Right renal pelvis (tissue), 4 donors: ENCODE data around the gene REEP2. TPM values are rescaled to one million over a fixed set of nuclear protein-coding genes. Genes with fewer than 3 reads are reported as not detected.
"Not testable (repeated sequence)": the region's sequence is repeated elsewhere in the genome, so short reads cannot be mapped to it uniquely, and the experiment has no call there.

ENCODE experiments used
- DNase-seq, 4 donors: peaks; one replicate each; pipeline ENCODE4 v3.0.0-alpha.2; 2013; ENCODE audit warnings: low read depth in 4 of 4, low spot score in 3 of 4, missing footprints in 1 of 4
- polyA plus RNA-seq, 4 donors: library from polyadenylated mRNA; unstranded; fragments of 120-200 nt; gene quantifications; one replicate each; pipeline ENCODE4 v1.2.1, GENCODE V29; 2013; ENCODE audit not compliant: insufficient read length in 4 of 4

Gene REEP2
- polyA plus RNA-seq, 4 donors: 7.7 to 12.9 (median 10.2) TPM

GRCh38 chr5:138465261-138466124 lies 26.6 kb downstream of the REEP2 start, which contains the start of gene EGR1:
Gene EGR1, plus strand, starts transcription at chr5:138465479. Its CDS starts 283 bp downstream, at chr5:138465762.
- DNase-seq: peak; percentile 87 to 92 (median 90)

GRCh38 chr5:138466125-138466899 lies 27.5 kb downstream of the REEP2 start:
- no peak for DNase-seq

GRCh38 chr5:138466900-138467710 lies 28.2 kb downstream of the REEP2 start:
- DNase-seq: no peak

GRCh38 chr5:138467711-138468132 lies 28.9 kb downstream of the REEP2 start:
- no peak for DNase-seq

DNA sequence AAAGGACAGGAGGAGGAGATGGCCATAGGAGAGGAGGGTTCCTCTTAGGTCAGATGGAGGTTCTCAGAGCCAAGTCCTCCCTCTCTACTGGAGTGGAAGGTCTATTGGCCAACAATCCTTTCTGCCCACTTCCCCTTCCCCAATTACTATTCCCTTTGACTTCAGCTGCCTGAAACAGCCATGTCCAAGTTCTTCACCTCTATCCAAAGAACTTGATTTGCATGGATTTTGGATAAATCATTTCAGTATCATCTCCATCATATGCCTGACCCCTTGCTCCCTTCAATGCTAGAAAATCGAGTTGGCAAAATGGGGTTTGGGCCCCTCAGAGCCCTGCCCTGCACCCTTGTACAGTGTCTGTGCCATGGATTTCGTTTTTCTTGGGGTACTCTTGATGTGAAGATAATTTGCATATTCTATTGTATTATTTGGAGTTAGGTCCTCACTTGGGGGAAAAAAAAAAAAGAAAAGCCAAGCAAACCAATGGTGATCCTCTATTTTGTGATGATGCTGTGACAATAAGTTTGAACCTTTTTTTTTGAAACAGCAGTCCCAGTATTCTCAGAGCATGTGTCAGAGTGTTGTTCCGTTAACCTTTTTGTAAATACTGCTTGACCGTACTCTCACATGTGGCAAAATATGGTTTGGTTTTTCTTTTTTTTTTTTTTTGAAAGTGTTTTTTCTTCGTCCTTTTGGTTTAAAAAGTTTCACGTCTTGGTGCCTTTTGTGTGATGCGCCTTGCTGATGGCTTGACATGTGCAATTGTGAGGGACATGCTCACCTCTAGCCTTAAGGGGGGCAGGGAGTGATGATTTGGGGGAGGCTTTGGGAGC lies 29.5 kb downstream of the REEP2 start:
- DNase-seq: no peak

DNA sequence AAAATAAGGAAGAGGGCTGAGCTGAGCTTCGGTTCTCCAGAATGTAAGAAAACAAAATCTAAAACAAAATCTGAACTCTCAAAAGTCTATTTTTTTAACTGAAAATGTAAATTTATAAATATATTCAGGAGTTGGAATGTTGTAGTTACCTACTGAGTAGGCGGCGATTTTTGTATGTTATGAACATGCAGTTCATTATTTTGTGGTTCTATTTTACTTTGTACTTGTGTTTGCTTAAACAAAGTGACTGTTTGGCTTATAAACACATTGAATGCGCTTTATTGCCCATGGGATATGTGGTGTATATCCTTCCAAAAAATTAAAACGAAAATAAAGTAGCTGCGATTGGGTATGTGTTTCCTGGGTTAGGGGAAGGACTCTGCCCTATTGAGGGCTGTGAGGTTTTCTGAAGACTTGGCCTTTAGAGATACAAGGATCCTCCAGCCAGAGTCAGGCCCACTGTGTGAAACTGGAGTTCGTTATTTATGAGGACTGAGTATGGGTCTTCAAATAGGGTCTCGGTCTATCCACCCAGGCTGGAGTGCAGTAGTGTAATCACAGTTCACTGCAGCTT lies 30.2 kb downstream of the REEP2 start:
- no peak for DNase-seq

- DNase-seq: peak in 1 of 4 donors; percentile 34
These were observed 30.9 kb downstream of the REEP2 start for GRCh38 chr5:138469540-138470321.

DNA sequence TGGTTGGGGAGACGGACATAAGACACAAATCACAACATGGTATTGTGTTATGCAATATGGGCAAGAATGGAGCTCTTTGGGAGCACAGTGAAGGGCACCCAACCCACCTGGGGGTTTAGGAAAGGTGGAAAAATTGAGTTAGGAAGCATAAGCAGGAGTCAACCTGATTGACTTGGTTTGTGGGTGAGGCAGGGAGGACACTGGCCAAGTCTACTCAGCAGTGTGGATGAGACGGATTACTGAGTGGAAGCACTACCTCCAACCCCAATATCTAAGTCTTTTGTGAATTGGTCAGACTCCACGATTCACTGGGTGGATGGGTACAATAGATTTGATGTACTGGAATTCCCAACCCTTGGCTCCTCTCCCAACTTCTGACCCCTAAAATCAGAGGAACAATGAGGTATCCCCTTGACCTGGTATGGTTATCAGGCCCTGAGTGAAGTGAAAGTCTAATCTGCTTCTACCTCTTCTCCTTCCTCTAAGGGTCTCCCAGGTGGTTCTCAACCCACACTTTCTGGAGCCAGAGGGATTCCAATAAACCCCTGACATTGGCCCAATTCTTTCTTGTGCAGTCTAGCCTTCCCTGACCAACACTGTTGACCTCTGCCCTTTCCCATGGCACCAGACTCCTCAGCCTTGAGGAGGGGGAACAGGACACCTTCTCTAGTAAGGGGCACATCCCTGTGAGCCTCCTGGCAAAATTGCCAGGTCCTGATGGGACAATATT lies 31.6 kb downstream of the REEP2 start:
- DNase-seq: no peak

DNA sequence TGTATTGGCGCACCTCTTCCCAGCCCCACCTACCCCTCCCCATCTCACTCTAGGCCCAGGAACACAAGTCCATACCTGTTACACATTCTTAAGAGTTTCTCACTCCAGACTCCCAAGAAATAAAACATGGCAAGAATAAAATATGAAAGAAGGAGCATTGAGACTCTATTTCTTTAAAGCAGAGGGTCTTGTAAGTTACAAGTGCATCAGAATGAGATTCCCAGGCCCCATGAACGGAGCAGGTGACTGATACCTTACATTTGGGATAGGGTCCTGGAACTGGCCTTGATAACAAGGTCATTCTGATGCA lies 32.1 kb downstream of the REEP2 start:
- DNase-seq: no peak

- no peak for DNase-seq
These were observed 33.5 kb downstream of the REEP2 start for GRCh38 chr5:138472353-138472752.

DNA sequence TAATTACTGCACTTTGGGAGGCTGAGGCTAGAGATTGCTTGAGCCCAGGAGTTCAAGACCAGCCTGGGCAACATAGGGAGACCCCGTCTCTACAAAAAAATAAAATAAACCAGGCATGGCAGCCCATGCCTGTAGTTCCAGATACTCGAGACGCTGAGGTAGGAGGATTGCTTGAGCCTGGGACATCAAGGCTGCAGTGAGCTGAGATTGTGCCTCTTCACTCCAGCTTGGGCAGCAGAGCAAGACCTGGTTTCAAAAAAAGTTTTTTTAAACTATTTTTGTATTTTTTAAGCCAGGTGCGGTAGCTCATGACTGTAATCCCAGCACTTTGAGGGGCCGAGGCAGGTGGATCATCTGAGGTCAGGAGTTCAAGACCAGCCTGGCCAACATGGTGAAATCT lies 34.3 kb downstream of the REEP2 start:
- DNase-seq: not testable (repeated sequence)

DNA sequence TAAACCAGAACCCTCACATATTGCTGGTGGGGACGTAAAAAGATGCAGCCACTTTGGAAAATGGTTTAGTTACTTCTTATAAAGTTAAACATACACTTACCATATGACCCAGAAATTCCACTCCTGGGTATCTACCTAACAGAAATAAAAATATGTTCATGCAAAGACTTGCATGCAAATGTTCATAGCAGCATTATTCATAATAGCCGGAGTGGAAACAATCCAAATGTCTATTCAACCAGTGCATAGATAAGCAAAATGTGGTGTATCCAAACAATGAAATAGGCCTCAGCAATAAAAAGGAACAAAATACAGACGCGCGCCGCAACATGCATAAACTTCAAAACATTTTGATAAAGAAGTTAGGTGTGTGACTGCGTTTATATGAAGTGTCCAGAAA lies 38.1 kb downstream of the REEP2 start:
- DNase-seq: no peak

DNA sequence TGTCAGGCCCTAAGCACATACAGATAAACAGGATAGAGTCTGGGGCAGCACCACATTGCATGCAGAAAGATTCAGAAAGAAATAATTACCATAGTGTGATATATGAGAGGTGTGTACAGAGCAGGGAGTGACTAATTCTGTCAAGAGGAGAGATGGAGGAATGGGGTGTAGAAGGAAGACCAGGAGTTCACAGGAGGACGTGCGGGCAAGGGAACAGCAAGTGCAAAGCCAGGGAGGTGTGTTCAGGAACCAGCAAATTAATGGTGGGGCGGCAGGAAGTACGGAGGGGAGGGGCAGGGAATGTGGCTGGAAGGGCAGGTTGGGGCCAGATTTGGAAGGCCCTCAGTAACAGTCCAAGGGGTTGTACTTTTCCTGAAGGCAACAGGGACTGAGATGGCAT lies 43.8 kb downstream of the REEP2 start:
- DNase-seq: no peak

GRCh38 chr5:138488481-138488945 lies 49.7 kb downstream of the REEP2 start:
- DNase-seq: no peak

- DNase-seq: no peak
These were observed 50.8 kb downstream of the REEP2 start for GRCh38 chr5:138489683-138490061.

- DNase-seq: no peak
These were observed 51.9 kb downstream of the REEP2 start for GRCh38 chr5:138490648-138491283.

DNA sequence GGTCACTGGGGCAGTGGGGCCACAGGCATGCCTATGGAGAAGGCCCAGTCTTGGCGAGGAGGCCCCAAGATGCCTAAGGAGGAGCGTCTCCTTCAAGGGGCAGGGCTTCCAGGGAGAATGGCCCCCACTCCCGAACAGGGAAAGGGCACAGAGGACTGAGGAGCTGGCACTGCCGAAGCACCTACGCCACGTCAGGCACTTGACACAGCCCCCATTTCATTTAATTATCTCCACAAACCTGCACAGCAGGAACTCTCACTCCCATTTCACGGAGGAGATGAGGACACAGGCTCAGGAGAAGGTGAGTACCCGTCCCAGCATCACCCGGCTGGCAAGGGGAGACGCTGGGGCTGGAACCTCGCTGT lies 52.4 kb downstream of the REEP2 start:
- no peak for DNase-seq
